HG02852 (cell line): Measurements from ENCODE around the gene ZBTB20.
A peak's percentile ranks its signal among the peaks of the same experiment; 100 is the strongest.

ENCODE experiments used
- ATAC-seq: cut with Tn5 transposase; IDR thresholded peaks from one replicate; pipeline ENCODE4 v1.9.1; 2021; ENCODE audit warnings: mild to moderate bottlenecking, moderate library complexity; ENCODE audit not compliant: unreplicated experiment

Gene ZBTB20

DNA sequence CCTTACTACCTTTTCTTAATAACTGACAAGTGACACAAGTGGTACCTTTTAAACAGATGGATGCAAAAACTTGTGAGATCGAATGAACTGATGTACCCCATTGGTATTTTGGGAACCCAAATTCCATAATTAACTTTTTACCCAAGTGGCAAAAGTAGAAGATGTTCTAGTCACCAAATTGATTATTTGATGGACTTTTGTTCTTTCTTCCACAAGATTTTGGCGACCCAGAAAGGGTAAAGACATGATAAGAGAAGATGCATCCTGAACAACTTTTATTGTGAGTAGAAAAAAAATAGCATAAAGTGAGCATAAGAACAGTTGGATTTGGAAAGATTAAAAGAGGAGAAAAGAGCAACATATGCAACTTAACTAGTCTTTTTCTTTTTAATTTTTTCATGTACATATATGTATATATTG, 693.7 kb downstream of the ZBTB20 start:
- no peak for ATAC-seq

DNA sequence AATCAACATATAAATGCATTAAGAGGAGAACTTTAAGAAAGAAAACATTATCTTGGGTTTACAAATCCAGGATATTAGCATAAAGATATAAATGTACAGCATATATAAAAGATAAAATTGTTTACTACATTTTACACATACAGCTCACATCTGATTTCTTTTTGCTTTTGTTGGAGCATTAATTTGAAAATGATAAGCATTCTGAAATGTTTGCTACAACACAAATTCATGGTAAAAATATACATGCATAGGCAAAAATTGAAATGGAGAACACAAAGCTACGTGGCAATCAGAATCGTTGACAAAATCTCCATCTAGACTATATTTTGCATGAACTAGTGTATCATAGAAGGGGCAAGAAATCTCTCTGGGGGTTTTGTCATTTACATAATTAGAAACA, 694.2 kb downstream of the ZBTB20 start:
- no peak for ATAC-seq

DNA sequence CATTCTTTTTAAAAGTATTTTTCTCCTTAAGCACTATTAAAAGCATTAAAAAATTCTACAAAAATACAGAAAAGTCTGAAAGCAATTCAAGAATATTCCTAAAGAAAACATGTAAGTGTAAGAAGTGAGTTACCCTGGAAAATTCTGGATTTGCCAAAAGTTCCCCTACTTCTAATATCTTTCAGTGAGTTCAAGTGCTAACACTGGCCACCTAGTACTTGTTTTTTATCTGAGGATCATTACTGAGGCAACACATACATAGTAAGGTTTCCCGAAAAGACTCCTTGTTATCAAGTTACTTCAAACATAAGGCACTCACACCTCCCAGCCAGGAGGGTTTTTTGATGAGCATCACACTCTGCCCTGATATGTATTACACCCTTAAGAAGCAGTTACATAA, 694.8 kb downstream of the ZBTB20 start:
- ATAC-seq = no peak

DNA sequence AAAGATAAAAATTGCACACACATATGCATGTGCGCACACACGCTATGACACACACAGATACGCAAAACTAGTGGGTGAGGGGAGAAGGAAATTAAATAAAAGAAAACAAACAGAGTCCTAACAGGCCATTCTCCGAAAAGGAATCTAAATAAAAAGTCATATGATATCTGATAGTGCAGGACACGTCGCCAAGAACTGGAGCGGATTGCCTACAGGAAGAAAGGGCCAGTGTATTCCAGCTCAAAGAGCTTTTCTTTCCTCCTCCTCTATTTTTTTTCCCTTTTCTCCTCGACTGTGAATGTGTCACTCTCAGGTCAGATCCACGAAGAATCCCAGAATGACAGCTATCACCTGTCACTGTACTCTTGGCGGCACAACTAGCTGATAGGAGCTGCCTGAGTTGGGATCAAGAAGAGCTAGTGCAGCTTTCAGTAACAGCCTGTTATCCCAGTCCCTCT, 695.5 kb downstream of the ZBTB20 start:
- no peak for ATAC-seq

DNA sequence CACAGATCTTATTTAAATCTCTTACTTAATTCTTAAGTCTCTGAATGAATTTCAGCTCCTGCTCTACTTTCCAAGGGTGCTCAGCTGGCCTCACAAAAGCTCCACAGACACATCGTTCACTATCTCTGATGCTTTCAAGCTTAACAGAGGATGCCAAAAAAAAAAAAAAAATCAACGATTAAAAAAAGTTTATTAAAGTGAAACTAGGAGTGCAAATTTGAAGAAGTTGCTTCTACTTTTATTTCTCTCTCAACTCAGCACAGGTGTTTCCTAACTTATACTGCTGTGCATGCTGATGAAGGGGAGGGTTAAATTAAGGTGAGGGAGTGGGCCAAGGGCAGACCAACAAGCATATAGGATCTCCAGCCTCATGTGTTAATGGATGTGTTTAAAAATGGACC, 696.0 kb downstream of the ZBTB20 start:
- no peak for ATAC-seq

DNA sequence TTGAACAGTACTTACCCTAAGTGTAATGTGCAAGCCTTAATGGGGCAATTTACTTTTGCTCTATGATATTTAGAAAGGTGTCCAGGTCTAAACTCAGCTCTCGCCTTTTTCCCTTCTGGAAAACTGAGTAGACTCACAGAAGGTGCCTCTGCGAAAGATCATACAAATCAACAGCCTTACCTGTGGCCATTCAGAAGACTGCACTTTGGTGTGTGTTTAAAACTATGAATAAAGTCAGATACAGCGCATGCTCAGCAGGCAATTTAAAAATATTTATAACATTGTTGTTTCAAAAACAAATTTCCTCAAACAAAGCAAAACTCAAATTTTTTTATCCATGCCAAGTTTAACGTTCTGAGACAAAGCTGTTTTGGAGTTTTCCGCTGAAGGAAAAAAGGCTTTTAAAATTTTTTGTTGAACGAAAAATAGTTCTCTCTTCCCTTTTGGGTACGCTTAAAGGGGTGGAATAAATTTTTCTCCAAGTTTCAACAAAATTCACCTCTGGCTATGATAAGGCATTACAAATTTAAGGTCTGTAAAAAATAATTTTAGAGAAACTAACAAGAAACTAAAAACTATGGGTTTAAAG, 697.0 kb downstream of the ZBTB20 start:
- ATAC-seq = peak; percentile 36

DNA sequence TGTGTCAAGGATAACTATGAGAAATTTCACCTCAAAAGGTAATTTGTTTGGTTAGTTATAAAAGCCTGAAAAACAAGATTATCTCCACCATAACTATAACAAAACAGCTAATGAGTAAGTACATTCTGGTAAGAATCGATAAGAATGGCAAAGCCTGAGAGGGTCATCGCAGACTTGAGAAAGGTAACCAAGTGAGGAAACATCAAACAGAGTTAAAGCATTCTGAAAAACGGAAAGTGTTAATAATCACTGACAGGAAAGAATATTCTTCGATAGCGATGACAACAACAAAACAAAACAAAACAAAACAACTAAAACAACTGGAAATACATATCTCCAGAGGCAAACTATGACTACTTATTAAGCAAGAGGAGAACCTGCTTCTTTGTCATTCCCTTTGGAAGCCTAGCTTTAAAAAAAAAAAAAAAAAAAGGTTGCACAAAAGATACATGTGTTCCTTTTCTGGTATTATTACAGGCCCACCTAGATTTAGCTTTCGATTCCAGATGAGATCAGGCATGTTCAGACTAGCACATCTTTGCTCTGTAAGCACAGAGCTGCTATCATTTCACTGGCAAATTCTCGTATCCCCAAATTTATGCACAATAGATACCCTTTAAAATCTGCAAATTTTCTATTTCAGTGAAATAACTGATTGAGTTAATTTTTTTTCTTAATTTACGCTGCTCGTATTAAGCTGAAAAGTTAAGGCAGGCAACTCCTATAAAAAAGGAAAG, 697.6 kb downstream of the ZBTB20 start:
- peak; percentile 49 for ATAC-seq

DNA sequence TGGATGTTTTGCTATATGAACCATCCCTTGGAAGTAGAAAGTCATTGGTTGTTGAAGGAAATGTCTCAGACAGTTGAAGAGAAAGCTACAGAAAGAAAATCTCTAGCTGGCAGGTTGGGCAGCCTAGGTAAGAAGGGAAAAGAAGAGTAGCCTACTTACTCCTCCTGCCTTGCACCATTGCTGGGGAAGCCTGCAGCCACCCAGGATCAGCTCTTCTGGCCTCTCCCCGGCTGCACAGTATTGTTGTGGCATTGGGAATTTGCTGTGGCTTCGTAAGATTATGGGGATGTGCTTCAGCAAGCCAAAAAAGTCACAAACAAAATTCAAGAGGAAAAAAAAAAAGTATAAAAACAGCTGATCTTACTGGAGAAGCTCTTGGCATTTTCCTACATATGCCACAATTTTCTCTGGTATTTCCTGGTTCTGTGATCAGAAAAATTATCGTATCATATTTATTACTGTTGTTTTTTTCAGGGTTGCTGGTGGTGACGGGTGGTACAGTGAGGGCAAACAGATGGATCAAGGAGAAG, 699.1 kb downstream of the ZBTB20 start:
- ATAC-seq = no peak

DNA sequence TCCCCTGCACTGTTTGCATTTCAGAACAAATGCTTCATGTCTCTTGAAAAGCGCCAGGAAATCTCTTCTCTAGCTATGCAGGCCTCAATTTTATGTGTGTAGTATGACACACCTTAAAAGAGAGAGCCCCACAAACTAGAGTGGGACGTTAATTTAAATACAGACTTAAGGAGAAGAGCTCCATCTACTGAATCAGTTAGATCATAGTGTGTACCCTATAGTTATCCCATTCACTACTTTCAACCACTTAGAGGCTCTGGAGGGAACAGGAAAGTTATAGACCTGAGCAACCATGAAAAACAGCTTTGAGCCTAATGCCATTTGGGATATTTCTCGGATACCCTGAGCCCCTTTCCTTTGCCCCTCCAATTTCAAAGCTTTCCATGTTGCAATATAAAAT, 699.5 kb downstream of the ZBTB20 start:
- ATAC-seq = peak; percentile 44

DNA sequence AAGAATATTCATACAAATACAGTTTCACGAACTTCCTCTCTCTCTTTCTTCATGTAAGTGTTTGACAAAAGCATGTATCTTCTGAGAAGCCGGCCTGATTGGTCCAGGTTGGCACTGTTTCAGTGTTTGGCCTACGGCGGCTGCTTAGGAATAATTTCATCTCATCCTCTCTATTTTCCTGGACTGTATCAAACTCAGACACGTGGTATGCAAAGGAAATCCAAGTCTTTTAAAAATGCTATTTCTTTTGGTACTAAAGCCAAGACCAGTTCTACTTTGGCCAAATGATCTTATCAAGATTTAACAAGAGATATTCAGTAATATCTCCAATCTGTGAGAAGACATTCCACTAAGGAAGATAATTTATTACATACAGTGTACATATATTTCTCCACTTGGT, 700.5 kb downstream of the ZBTB20 start:
- no peak for ATAC-seq

DNA sequence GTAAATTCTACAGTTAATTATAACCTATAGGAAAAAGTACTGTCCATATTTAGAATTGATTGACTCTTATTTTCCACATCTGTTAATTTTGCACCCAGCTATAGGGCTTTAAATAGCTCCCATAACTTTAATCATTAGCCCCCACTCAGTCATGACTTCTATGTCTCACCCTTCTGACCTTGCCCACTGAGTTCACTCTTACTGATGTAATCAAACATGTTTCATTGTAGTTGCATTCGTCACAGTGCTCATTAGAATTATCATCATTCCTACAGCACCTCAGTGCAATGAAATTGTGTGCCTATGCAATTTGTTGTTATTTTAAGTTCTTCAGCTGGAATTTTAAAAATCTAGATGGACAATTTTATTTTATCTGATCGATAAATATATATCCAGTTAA, 701.9 kb downstream of the ZBTB20 start:
- no peak for ATAC-seq

DNA sequence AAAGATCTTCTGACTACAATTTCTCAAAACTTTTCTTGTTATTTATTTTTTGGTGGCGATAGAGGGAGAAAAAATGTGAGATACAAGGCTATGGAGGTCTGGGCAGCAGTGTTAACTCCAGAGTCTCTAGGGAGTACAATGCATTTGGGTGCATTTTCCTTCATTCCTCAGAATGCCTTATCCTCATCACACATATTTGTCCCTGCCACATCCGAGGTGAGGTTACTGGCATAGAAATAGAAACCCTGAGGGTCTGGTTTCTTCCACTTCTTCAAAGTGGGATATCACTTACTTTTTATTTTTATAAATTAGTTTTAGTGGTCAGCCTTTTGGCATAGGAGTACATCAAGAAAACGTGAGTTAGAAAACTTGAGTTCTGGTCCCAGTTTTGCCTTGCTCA, 702.9 kb downstream of the ZBTB20 start:
- ATAC-seq = no peak

DNA sequence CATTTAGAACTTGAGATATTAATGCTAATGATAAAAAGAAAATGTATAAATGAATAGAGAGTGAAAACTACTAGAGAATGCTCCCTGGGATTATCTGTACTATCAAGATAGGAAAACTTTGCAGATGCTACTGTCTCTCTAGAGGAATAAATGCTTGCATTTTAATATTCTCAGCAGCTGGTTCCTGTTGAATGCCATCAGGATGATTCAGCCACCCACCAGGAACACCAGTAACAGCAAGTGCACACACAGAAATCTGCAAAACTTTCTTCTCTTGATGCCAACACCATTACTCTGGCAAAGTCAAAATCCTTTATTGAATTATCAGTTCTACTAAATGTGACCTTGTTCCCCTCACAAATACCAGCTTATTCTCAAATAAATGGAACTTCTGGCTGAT, 704.8 kb downstream of the ZBTB20 start:
- no peak for ATAC-seq

DNA sequence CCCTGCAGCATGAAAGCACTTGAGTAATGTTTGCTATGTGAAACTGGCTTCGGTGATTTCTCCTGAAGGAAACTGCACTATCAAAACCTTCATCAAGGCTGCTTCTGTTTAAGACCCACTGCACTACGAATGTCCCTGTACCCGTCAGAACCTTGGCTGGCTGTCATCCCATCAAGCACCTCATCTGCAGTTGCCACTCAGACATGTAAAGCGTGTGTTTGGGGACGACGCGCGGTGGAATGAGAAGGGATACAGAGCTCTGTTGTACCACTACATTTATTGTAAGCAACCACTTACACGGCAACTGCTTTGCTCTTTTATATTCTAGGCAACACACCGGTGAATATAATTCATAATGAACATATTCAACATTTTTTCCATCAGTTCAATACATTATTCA, 705.7 kb downstream of the ZBTB20 start:
- no peak for ATAC-seq

DNA sequence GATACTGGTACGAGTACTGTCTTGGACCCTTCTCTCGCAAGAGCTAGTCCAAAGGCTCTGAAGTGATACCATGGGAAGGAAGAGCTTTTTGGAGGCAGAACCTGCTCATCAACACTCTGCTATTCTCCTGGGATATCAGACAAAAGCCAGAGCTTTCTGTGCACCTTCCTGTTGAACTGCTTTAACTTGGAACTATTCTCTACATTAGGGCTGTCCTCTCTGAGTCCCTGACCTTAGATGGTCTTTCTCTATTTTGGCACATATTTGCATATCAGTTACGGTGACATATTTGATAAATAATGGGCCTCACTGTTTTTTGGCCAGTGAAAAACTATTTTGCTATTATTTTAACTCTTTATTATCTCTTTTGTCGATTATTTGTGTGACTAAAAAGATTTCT, 706.4 kb downstream of the ZBTB20 start:
- no peak for ATAC-seq

DNA sequence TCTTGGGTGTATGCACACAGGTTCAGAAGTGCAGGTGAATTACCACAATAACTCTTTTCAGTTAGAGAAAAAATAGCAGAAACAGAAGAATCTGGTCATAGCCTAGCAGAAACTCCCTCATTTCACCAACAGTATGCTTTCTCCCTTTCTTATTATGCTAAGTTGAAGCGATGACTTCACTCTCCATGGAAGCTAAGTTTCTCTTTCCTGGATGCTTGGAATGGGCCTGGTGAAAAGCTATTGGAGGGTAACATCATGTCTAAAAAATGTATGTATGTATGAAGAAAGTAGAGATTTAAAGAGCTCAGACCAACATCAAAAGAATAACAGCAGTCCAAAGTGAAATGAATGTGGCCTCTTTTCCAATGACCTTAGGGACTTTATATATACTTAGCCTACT, 707.8 kb downstream of the ZBTB20 start:
- ATAC-seq = no peak

DNA sequence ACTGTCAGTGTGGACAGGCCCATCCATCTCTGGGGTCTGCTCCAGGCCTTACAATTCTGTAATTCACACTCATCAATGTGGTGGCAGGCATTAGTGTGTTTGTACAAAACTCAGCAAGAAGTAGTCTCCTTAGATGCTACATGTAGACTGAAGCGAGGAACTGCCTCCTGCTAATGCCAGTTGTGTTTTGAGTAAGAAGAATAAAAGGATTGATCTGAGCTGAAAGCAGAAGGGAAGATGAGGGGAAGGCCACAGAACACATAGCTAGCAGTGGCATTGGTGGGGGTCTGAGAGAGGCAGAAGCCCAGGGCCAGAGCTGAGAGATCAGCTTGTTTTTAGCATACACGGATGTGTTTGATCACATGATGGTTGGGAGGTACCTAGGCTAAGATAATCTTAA, 709.2 kb downstream of the ZBTB20 start:
- ATAC-seq = no peak

DNA sequence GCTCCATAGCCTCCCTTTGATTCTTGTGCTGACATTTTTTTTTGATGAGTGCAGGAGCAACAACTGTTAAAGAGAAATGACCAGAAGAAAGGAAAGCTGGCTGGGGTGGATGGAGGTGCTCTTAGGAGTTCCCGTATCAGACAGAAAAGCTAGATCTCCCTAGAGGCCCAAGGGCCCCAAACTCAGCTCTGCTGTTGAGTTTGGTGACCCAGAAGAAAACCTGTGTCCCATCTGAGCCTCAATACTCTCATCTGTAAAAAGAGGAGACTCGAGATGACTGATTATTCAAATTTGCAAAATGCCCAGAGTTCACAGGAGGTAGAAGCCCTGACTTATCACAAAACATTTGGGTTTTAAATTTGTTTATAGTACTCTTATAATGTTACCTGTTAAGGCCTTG, 710.9 kb downstream of the ZBTB20 start:
- peak; percentile 47 for ATAC-seq

DNA sequence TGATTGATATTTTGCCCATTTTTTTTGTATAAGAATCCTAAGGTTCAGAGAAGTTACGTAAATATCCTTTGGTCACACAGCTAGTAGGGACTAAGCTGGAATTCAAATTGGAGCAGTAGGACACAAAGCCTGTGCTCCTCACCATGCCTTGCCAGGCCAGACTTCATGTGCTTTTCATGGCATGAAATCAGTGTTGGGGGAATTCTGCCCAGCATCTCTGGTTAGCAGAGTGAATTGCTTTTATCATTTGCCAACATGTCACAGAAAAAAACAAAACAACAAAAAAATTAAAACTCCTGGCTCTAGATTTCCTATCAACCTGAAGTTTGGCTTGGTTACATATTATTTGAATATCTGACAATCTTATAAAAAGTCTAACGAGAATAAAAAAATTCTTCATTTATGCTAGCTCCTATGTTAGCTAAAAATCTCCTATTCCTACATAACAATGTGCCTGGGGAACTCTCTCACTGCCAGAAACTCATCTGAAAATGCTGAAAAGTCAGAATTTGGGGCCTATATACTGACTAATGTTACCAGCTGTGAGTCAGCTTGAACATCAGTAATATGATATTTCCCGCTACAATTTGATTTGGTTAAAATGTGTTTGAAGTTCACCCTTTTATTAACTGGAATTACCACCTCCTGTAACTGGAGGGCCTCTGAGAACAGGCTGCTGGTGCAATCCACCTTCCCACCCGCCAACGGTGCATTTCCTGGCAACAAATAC, 711.5 kb downstream of the ZBTB20 start:
- ATAC-seq = no peak

DNA sequence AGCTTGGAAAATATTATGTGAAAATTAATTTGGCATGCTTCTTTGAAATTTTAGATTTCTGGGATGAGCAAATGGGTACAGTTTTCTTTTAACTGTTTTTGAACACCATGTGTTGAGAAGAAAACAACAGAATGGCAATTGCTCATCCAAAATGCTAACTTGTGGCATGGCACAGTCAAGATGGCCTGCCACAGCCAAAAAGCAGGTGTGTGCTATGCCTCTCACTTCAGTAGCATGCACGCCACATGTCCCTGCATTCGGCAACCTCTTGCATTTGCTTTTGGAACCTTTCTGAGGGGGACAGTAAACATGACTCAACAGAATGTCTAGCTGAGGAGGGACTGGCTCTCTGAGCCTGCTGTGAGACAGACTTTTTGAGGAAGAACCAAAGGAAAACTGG, 714.8 kb downstream of the ZBTB20 start:
- no peak for ATAC-seq

DNA sequence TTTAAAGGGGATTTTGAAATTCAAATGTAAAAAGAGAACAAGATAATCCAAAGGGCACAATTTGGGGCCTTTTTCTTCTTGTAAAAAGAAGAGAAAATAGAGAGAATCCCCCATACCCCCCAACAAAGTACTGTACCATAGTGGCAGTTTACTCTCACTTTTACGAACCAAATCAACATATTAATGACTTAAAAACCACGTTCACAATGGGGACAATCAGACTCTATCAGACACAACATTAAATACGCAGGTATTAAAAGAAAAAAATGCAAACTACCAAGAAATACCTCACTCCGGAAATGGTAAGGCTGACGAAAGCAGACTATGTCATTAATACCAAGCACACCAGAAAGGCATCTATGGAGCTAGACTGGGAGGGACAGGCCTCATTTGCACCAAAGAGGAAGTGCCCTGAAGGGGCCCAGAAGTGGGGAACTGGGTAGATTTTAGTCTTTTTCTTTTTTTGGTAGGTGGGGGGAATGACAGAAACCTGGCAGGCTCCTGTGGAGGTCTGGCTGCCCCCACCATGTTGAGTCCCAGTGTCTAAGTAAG, 719.0 kb downstream of the ZBTB20 start:
- ATAC-seq = peak; percentile 87
